Smooth muscle cell (in vitro differentiated cells): ENCODE results near the gene MEN1. TPM values are rescaled to one million over a fixed set of nuclear protein-coding genes. Genes with fewer than 3 reads are reported as not detected.

Experiments
- DNase-seq: peaks from one replicate; lab custom pipeline; 2025; ENCODE audit not compliant: unreplicated experiment; lab: John Stamatoyannopoulos, UW
- H2AFZ ChIP-seq: fragments of 200-600 bp; sonication (generic); 2 replicates; pipeline ENCODE4 v1.6.0; 2016; ENCODE audit warnings: antibody characterized with exemption, low read depth, mild to moderate bottlenecking
- H3F3A ChIP-seq: fragments of 200-600 bp; sonication (generic); 2 replicates; pipeline ENCODE4 v1.6.0; 2017; ENCODE audit warnings: antibody characterized with exemption, low read depth
- H3K27ac ChIP-seq: fragments of 200-600 bp; sonication (generic); 2 replicates; pipeline ENCODE4 v1.5.1; 2016; ENCODE audit warnings: low read depth, mild to moderate bottlenecking
- H3K27me3 ChIP-seq: fragments of 200-600 bp; sonication (generic); 2 replicates; pipeline ENCODE4 v1.6.1; 2016; ENCODE audit warnings: low read depth, mild to moderate bottlenecking
- H3K36me3 ChIP-seq: fragments of 200-600 bp; sonication (generic); 2 replicates; pipeline ENCODE4 v1.5.1; 2016; ENCODE audit warnings: low read depth
- H3K4me1 ChIP-seq: fragments of 200-600 bp; sonication (generic); 2 replicates; pipeline ENCODE4 v1.5.1; 2016; ENCODE audit warnings: low read depth
- H3K4me2 ChIP-seq: fragments of 200-600 bp; sonication (generic); 2 replicates; pipeline ENCODE4 v1.6.0; 2016; ENCODE audit warnings: mild to moderate bottlenecking
- H3K4me3 ChIP-seq: fragments of 200-600 bp; sonication (generic); 2 replicates; pipeline ENCODE4 v1.5.1; 2016; ENCODE audit warnings: mild to moderate bottlenecking
- H3K79me2 ChIP-seq: fragments of 200-600 bp; sonication (generic); 2 replicates; pipeline ENCODE4 v1.6.0; 2016; ENCODE audit warnings: low read depth, mild to moderate bottlenecking
- H3K9ac ChIP-seq: fragments of 200-600 bp; sonication (generic); 2 replicates; pipeline ENCODE4 v1.6.0; 2016; ENCODE audit warnings: low read depth
- H3K9me3 ChIP-seq: fragments of 200-600 bp; sonication (generic); replicated peaks from 2 replicates; pipeline ENCODE4 v1.5.1; 2016; ENCODE audit warnings: low read depth
- H4K20me1 ChIP-seq: fragments of 200-600 bp; sonication (generic); 2 replicates; pipeline ENCODE4 v1.6.0; 2016; ENCODE audit warnings: low read depth
- WGBS: methylation state at CpG from one replicate; pipeline ENCODE4 v1.1.7; 2016; ENCODE audit warnings: low lambda C conversion rate; 5-methylcytosine and 5-hydroxymethylcytosine counted together
- polyA plus RNA-seq: library from polyadenylated mRNA; unstranded; fragments of >200 nt; fragmentation: Nextera tagmentation; extraction: Ambion mirVana; gene quantifications from 2 replicates; pipeline ENCODE4 v1.2.1, GENCODE V29; 2016
- total RNA-seq: library from RNA; depleted of rRNA; stranded (reverse); fragments of >200 nt; gene quantifications from 2 replicates; pipeline ENCODE4 v1.2.3, GENCODE V29; 2014
- TF ChIP-seq, protein P1 (sequence below): fragments of 200-600 bp; sonication (generic); IDR thresholded peaks from 2 replicates; pipeline ENCODE4 v1.5.1; 2017; ENCODE audit warnings: borderline replicate concordance, mild to moderate bottlenecking, antibody characterized with exemption; ENCODE audit not compliant: insufficient read depth, poor library complexity, severe bottlenecking

The MEN1 gene
- total and polyA plus RNA-seq, 2 experiments from 2014 or later = 11.6 to 37.3 TPM

DNA sequence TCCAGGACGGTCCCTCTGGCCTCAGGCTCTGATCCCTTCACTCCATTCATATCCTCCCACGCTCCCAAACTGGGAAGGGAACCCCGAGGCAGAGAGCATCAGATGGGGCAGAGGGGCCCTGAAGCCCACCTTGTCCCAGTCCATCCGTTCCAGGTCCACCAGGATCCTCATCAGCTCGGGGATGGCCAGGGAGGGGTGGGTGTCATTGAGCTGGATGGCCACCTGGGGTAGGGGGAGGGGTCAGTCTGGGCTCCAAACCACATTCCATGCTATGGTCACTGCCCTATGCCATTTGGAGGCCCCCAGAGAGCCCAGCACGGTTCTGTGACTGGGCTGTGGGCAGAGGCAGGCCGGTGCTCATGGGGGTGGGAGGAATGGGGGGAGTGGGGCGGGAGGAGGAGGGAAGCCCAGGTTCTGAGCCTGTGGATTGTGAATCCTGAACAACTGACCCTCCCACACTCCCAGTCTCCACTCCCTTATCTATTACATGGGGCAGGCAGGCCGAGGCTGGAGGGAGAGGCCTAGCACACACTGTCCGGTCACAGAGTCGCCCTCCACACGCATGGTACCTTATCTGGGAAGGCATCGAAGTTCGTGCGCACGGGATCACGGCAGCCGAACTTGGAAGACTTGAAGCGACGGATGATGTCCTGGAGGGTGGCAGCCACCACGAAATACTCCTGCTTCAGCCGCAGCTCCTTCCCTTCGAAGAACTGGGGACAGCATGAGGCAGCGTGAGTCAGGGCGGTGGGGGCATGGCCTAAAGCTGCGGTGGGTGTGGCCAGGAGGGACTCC is 56.0 kb downstream of the MEN1 start:
- 86% methylated on average over 24 of the region's 26 CpGs for WGBS
- H3K27me3 ChIP-seq = no peaks in the 10 kb centered on the region
- H3K79me2 ChIP-seq = no peaks in the 10 kb centered on the region
- H3K27ac ChIP-seq = no peak overlapping the region
- no peaks in the 10 kb centered on the region for H3K36me3 ChIP-seq
- H3K9me3 ChIP-seq = no peaks in the 10 kb centered on the region
- no peaks in the 10 kb centered on the region for H3F3A ChIP-seq
- no peak overlapping the region for H2AFZ ChIP-seq
- H3K9ac ChIP-seq = no peak overlapping the region
- no peak for DNase-seq
- H4K20me1 ChIP-seq = no peaks in the 10 kb centered on the region
- TF ChIP-seq, protein P1, sequence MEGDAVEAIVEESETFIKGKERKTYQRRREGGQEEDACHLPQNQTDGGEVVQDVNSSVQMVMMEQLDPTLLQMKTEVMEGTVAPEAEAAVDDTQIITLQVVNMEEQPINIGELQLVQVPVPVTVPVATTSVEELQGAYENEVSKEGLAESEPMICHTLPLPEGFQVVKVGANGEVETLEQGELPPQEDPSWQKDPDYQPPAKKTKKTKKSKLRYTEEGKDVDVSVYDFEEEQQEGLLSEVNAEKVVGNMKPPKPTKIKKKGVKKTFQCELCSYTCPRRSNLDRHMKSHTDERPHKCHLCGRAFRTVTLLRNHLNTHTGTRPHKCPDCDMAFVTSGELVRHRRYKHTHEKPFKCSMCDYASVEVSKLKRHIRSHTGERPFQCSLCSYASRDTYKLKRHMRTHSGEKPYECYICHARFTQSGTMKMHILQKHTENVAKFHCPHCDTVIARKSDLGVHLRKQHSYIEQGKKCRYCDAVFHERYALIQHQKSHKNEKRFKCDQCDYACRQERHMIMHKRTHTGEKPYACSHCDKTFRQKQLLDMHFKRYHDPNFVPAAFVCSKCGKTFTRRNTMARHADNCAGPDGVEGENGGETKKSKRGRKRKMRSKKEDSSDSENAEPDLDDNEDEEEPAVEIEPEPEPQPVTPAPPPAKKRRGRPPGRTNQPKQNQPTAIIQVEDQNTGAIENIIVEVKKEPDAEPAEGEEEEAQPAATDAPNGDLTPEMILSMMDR = no peak
- H3K4me1 ChIP-seq = no peaks in the 10 kb centered on the region
- H3K4me3 ChIP-seq = no peak overlapping the region
- no peak overlapping the region for H3K4me2 ChIP-seq

Other genes with a start within 250 kb of the MEN1 start
- gene SLC22A12, start 219.3 kb downstream of the MEN1 start, total RNA-seq = not detected in 2 replicates
- gene SLC22A12, start 219.3 kb downstream of the MEN1 start, polyA plus RNA-seq = not detected in 2 replicates
- 0.13 and 1.4 TPM in 2 replicates for gene NRXN2, start 87.4 kb downstream of the MEN1 start, total RNA-seq
- gene NRXN2, start 87.4 kb downstream of the MEN1 start, polyA plus RNA-seq = 1.7 and 2.6 TPM in 2 replicates
- 0.40 and 2.9 TPM in 2 replicates for gene RASGRP2, start 66.4 kb downstream of the MEN1 start, total RNA-seq
- 0.78 and 3.6 TPM in 2 replicates for gene RASGRP2, start 66.4 kb downstream of the MEN1 start, polyA plus RNA-seq
- gene PYGM, start 50.6 kb downstream of the MEN1 start, total RNA-seq = 0.58 and 2.2 TPM in 2 replicates
- gene PYGM, start 50.6 kb downstream of the MEN1 start, polyA plus RNA-seq = 1.1 and 2.0 TPM in 2 replicates
- 78.8 and 115 TPM in 2 replicates for gene SF1, start 32.0 kb downstream of the MEN1 start, total RNA-seq
- 84.2 and 101 TPM in 2 replicates for gene SF1, start 32.0 kb downstream of the MEN1 start, polyA plus RNA-seq
- gene MAP4K2, start 7.3 kb downstream of the MEN1 start, total RNA-seq = 25.9 and 28.9 TPM in 2 replicates
- gene MAP4K2, start 7.3 kb downstream of the MEN1 start, polyA plus RNA-seq = 20.0 and 23.6 TPM in 2 replicates
- gene CDC42BPG, start 34.1 kb upstream of the MEN1 start, total RNA-seq = 3.0 and 4.7 TPM in 2 replicates
- gene CDC42BPG, start 34.1 kb upstream of the MEN1 start, polyA plus RNA-seq = 1.7 and 5.9 TPM in 2 replicates
- 30.9 and 59.8 TPM in 2 replicates for gene EHD1, start 68.1 kb upstream of the MEN1 start, total RNA-seq
- 42.8 and 46.7 TPM in 2 replicates for gene EHD1, start 68.1 kb upstream of the MEN1 start, polyA plus RNA-seq
- gene ATG2A, start 106.7 kb upstream of the MEN1 start, total RNA-seq = 4.8 and 4.9 TPM in 2 replicates
- 6.2 and 8.6 TPM in 2 replicates for gene ATG2A, start 106.7 kb upstream of the MEN1 start, polyA plus RNA-seq
- gene PPP2R5B, start 114.1 kb upstream of the MEN1 start, total RNA-seq = 14.9 and 20.7 TPM in 2 replicates
- 32.7 and 36.6 TPM in 2 replicates for gene PPP2R5B, start 114.1 kb upstream of the MEN1 start, polyA plus RNA-seq
- gene GPHA2, start 125.3 kb upstream of the MEN1 start, total RNA-seq = not detected in 2 replicates
- gene GPHA2, start 125.3 kb upstream of the MEN1 start, polyA plus RNA-seq = 0.40 TPM in 1 of 2 replicates, not detected in the other
- not detected in 2 replicates for gene MAJIN, start 161.6 kb upstream of the MEN1 start, total RNA-seq
- not detected in 2 replicates for gene MAJIN, start 161.6 kb upstream of the MEN1 start, polyA plus RNA-seq
- not detected in 2 replicates for gene BATF2, start 186.4 kb upstream of the MEN1 start, total RNA-seq
- gene BATF2, start 186.4 kb upstream of the MEN1 start, polyA plus RNA-seq = 0.41 TPM in 1 of 2 replicates, not detected in the other
- gene ARL2, start 203.6 kb upstream of the MEN1 start, total RNA-seq = 61.0 and 83.3 TPM in 2 replicates
- 116 and 122 TPM in 2 replicates for gene ARL2, start 203.6 kb upstream of the MEN1 start, polyA plus RNA-seq
- 9.4 and 14.8 TPM in 2 replicates for gene SNX15, start 216.9 kb upstream of the MEN1 start, total RNA-seq
- 24.7 and 25.1 TPM in 2 replicates for gene SNX15, start 216.9 kb upstream of the MEN1 start, polyA plus RNA-seq
- gene SAC3D1, start 230.7 kb upstream of the MEN1 start, total RNA-seq = 7.4 and 7.6 TPM in 2 replicates
- 26.2 and 33.3 TPM in 2 replicates for gene SAC3D1, start 230.7 kb upstream of the MEN1 start, polyA plus RNA-seq
- 1.0 and 1.8 TPM in 2 replicates for gene NAALADL1, start 248.0 kb upstream of the MEN1 start, total RNA-seq
- gene NAALADL1, start 248.0 kb upstream of the MEN1 start, polyA plus RNA-seq = 2.0 and 7.0 TPM in 2 replicates